ENCODE measurements around the gene CHGA. TPM values are rescaled to one million over a fixed set of nuclear protein-coding genes. Genes with fewer than 3 reads are reported as not detected.

The CHGA gene
- total RNA-seq, 1 donor from 2014 or later: not detected

DNA sequence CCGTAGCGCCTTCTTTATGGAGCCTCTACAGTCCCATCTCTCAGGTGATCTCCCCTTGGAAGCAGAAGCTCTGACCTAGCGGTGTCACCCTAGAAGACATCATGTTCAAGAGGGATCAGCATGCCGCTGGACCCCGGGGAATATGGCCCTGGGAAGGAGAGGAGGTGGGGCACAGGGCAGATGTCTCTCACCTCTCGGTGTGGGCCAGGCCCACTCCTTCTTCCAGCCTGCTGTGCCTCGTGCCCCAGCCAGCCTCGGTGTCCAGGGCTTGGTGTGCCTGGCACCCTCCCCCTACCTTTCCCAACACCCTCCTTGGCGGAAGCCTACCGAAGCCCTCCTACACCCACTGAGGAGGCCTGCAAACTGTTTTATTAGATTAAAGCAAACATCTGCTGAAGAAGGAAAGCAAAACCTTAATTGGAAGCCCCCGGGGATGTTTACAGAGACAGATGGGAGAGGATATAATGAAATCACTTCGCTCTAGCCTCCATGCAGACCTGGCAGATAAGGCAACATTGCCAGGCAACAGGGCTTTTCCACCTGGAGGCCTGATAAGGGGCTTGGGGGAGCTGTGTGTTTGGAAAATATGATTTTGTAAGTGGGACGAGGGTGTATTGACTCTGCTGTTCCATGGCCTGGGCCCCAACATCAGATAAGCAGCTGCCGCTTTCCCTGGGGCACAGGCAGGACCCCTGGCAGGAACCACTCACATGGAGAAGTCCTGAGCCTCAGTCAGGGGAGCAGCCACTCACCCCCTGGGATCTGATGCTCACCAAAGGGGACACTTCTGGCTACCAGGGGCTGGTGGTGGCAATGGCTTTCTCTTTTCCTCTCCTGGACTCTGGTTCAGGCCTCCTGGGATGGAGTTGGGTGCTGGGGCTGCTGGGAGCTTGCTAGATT lies 5.7 kb upstream of the CHGA start:
- Mint-ChIP-seq H3K4me3 (no peak overlapping the region), H3K4me1 (no peaks in the 10 kb centered on the region), H3K27me3 (ENCODE audit: low read depth) (peaks cover 70% of the 10 kb centered on the region), H3K27ac (no peak overlapping the region), H3K9me3 (no peaks in the 10 kb centered on the region), H3K36me3 (no peaks in the 10 kb centered on the region)
- TF ChIP-seq, protein P1, sequence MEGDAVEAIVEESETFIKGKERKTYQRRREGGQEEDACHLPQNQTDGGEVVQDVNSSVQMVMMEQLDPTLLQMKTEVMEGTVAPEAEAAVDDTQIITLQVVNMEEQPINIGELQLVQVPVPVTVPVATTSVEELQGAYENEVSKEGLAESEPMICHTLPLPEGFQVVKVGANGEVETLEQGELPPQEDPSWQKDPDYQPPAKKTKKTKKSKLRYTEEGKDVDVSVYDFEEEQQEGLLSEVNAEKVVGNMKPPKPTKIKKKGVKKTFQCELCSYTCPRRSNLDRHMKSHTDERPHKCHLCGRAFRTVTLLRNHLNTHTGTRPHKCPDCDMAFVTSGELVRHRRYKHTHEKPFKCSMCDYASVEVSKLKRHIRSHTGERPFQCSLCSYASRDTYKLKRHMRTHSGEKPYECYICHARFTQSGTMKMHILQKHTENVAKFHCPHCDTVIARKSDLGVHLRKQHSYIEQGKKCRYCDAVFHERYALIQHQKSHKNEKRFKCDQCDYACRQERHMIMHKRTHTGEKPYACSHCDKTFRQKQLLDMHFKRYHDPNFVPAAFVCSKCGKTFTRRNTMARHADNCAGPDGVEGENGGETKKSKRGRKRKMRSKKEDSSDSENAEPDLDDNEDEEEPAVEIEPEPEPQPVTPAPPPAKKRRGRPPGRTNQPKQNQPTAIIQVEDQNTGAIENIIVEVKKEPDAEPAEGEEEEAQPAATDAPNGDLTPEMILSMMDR (IDR thresholded peaks at IDR 0.05; ENCODE audit: unreplicated experiment): no peak
- DNase-seq (ENCODE audit: low spot score in 2 of 2, unreplicated experiment in 2 of 2): no peak

DNA sequence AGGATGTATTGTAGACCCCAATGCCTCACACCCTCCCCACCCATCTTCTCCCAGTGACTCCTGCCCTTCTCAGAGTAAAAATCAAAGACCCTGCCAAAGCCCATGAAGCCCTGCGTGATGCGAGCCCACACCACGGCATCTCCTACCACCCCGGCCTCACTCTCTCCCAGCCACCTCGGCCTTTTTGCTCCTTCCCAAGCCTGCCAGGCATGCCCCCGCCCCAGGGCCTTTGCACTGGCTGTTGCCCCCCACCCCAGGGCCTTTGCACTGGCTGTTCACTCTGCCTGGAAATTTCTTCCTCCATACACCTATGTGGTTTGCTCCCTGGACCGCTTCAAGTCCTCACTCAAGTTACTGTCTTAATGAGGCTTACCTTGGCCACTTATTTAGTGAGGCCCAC lies 5.0 kb upstream of the CHGA start:
- Mint-ChIP-seq H3K4me1 (peaks cover 4% of the 10 kb centered on the region), H3K36me3 (no peaks in the 10 kb centered on the region), H3K27me3 (ENCODE audit: low read depth) (peaks cover 76% of the 10 kb centered on the region), H3K9me3 (no peaks in the 10 kb centered on the region), H3K27ac (no peak overlapping the region), H3K4me3 (no peak overlapping the region)
- DNase-seq (ENCODE audit: low spot score in 2 of 2, unreplicated experiment in 2 of 2): no peak
- TF ChIP-seq, protein P1 (IDR thresholded peaks at IDR 0.05; ENCODE audit: unreplicated experiment): no peak

DNA sequence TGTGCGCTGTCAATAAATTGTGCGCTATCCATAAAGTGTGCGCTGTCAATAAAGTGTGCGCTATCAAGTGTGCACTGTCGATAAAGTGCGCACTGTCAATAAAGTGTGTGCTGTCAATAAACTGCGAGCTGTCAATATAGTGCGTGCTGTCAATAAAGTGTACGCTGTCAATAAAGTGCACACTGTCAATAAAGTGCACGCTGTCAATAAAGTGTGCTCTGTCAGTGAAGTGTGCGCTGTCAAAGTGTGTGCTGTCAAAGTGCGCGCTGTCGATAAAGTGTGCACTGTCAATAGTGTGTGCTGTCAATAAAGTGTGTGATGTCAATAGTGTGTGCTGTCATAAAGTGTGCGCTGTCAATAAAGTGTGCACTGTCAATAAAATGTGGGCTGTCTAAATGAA lies 2.9 kb upstream of the CHGA start:
- no peaks in the 10 kb centered on the region for H3K36me3 Mint-ChIP-seq
- no peaks in the 10 kb centered on the region for H3K9me3 Mint-ChIP-seq
- TF ChIP-seq, protein P1 (IDR thresholded peaks at IDR 0.05; ENCODE audit: unreplicated experiment): no peak
- H3K27me3 Mint-ChIP-seq (ENCODE audit: low read depth): peaks cover 92% of the 10 kb centered on the region
- no peak overlapping the region for H3K27ac Mint-ChIP-seq
- H3K4me1 Mint-ChIP-seq: peaks cover 4% of the 10 kb centered on the region
- DNase-seq (ENCODE audit: low spot score in 2 of 2, unreplicated experiment in 2 of 2): no peak
- no peak overlapping the region for H3K4me3 Mint-ChIP-seq

DNA sequence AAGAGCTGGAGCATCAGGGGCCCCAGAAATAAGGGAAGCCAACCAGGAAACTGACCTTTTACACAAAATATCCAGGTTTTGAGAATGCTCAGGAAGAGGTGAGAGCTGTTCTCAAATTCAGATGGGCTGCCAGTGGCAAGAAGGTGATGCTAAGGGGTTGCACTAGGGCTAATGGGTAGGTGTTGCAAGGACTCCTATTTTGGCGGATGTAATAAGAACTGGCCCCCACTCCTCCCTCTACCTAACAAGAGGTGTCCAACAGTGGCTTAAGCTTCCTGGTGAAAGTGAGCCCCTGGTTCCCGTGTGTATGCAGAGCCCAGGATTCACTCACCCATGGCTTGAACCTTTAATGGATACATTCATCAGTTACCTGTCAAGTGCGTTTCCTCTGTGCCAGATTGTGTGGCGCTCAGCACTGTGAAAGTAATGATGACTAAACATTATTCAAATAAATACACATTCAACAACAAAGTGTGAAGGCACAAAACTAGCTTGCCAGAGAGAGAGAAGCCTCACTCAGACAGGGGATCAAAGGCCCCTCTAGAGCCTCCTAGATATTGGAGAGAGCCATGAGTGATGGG lies 705 bp upstream of the CHGA start:
- Mint-ChIP-seq H3K4me1 (peaks cover 4% of the 10 kb centered on the region), H3K27me3 (ENCODE audit: low read depth) (peaks cover 95% of the 10 kb centered on the region), H3K36me3 (no peaks in the 10 kb centered on the region), H3K4me3 (peak overlapping the region; percentile 64), H3K27ac (no peak overlapping the region), H3K9me3 (no peaks in the 10 kb centered on the region)
- TF ChIP-seq, protein P1 (IDR thresholded peaks at IDR 0.05; ENCODE audit: unreplicated experiment): no peak
- no peak for DNase-seq (ENCODE audit: low spot score in 2 of 2, unreplicated experiment in 2 of 2)

DNA sequence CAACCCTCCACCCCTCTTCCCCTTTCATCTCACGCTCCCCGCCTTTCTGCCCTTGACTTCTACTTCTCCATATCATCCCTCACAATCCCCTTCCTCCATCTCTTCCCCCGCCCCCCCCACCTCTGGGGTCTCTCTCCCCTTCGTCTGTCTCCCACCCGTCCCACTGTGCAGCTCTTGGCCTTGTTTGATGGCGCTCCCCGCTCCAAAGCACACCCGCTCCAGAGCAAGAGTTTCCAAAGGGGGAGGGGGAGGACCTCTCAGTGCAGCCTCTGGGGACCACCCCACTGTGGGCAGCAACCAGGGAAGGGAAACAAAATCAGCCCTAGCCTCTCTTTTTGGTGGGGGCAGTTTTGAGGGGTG lies 774 bp downstream of the CHGA start:
- Mint-ChIP-seq H3K9me3 (no peaks in the 10 kb centered on the region), H3K27ac (no peak overlapping the region), H3K4me3 (peak overlapping the region; percentile 20), H3K4me1 (peaks cover 4% of the 10 kb centered on the region), H3K36me3 (no peaks in the 10 kb centered on the region), H3K27me3 (ENCODE audit: low read depth) (peaks cover 81% of the 10 kb centered on the region)
- DNase-seq (ENCODE audit: low spot score in 2 of 2, unreplicated experiment in 2 of 2): no peak
- TF ChIP-seq, protein P1 (IDR thresholded peaks at IDR 0.05; ENCODE audit: unreplicated experiment): no peak
